Activated CD4-positive, alpha-beta T cell treated with anti-CD3 and anti-CD28 coated beads, Interleukin-10, Interleukin-2, amounts not matched to agents 100 ng/mL and 50 ng/mL, durations not matched to agents 16 hours and 8 hours (primary cell): Measurements from ENCODE around the gene TRIM46.
A peak's percentile ranks its signal among the peaks of the same experiment; 100 is the strongest.
"Not testable (repeated sequence)": the region's sequence is repeated elsewhere in the genome, so short reads cannot be mapped to it uniquely, and the experiment has no call there.

Experiments
- DNase-seq: peaks from one replicate; pipeline ENCODE4 v3.0.0-alpha.2; 2020

Gene TRIM46

GRCh38 chr1:155206891-155207805 lies 33.5 kb downstream of the TRIM46 start:
- DNase-seq = peak; percentile 91

- DNase-seq = no peak
These were observed 34.3 kb downstream of the TRIM46 start, which contains the start of gene THBS3 for GRCh38 chr1:155207806-155208540. TSS of gene THBS3 (minus strand) at chr1:155207897. CDS start at chr1:155207876, 21 bp downstream.

GRCh38 chr1:155208541-155209311 lies 35.1 kb downstream of the TRIM46 start, which contains the start of gene MTX1:
TSS of gene MTX1 (plus strand) at chr1:155208695. CDS start at chr1:155208805, 110 bp downstream.
- peak; percentile 90 for DNase-seq

- no peak for DNase-seq
These were observed 35.7 kb downstream of the TRIM46 start for GRCh38 chr1:155209312-155209721.

GRCh38 chr1:155210314-155211104 lies 36.9 kb downstream of the TRIM46 start:
- DNase-seq = no peak

- DNase-seq = not testable (repeated sequence)
These were observed 37.9 kb downstream of the TRIM46 start for GRCh38 chr1:155211381-155212050.

- not testable (repeated sequence) for DNase-seq
These were observed 38.4 kb downstream of the TRIM46 start for GRCh38 chr1:155212051-155212440.

- DNase-seq = not testable (repeated sequence)
These were observed 41.1 kb downstream of the TRIM46 start for GRCh38 chr1:155214702-155215101.

GRCh38 chr1:155218854-155219591 lies 45.4 kb downstream of the TRIM46 start:
- peak; percentile 55 for DNase-seq

- DNase-seq = peak; percentile 34
These were observed 46.0 kb downstream of the TRIM46 start for GRCh38 chr1:155219592-155220031.

GRCh38 chr1:155220211-155220965 lies 46.7 kb downstream of the TRIM46 start:
- not testable (repeated sequence) for DNase-seq

GRCh38 chr1:155223047-155223446 lies 49.4 kb downstream of the TRIM46 start:
- DNase-seq = no peak

GRCh38 chr1:155225404-155225759 lies 51.7 kb downstream of the TRIM46 start:
- DNase-seq = not testable (repeated sequence)

GRCh38 chr1:155226188-155226909 lies 52.7 kb downstream of the TRIM46 start:
- DNase-seq = peak; percentile 83

GRCh38 chr1:155226910-155227260 lies 53.2 kb downstream of the TRIM46 start:
- DNase-seq = peak; percentile 65

- peak; percentile 100 for DNase-seq
These were observed 53.8 kb downstream of the TRIM46 start for GRCh38 chr1:155227261-155228095.

GRCh38 chr1:155228096-155228427 lies 54.4 kb downstream of the TRIM46 start:
- DNase-seq = no peak

- DNase-seq = not testable (repeated sequence)
These were observed 57.7 kb downstream of the TRIM46 start for GRCh38 chr1:155231302-155231701.
